Gastrocnemius medialis (tissue), 4 donors: ENCODE results near the gene TUBGCP4. TPM values are rescaled to one million over a fixed set of nuclear protein-coding genes. Genes with fewer than 3 reads are reported as not detected.
"Not testable (repeated sequence)": the region's sequence is repeated elsewhere in the genome, so short reads cannot be mapped to it uniquely, and the experiment has no call there.

Experiments used
- ATAC-seq, 2 donors: fragments of 150-250 bp; one replicate each; pipeline ENCODE4 v1.9.1; 2016
- DNase-seq, 2 donors: peaks; one replicate each; pipeline ENCODE4 v3.0.0-alpha.2; 2019
- H3K27ac ChIP-seq, 4 donors: fragments of 200-600 bp; sonication (generic); 1 replicate in 1 of 4; 2 replicates in 3 of 4; pipeline ENCODE4 v1.5.1; 2016 to 2018; ENCODE audit warnings: mild to moderate bottlenecking in 2 of 4, moderate library complexity in 1 of 4
- H3K27me3 ChIP-seq, 3 donors: fragments of 200-600 bp; sonication (generic) in 2 of 3; 1 replicate in 1 of 3; 2 replicates in 2 of 3; pipeline versions ENCODE4 v1.5.1 to v1.6.0; 2016 to 2019; ENCODE audit warnings: mild to moderate bottlenecking in 1 of 3, moderate library complexity in 1 of 3
- H3K36me3 ChIP-seq, 2 donors: fragments of 200-600 bp; sonication (generic) in 1 of 2; one replicate each; pipeline ENCODE4 v1.5.1; 2017 to 2018
- H3K4me1 ChIP-seq, 2 donors: fragments of 200-600 bp; sonication (generic) in 1 of 2; one replicate each; pipeline ENCODE4 v1.5.1; 2016 to 2017; ENCODE audit warnings: mild to moderate bottlenecking in 2 of 2
- H3K4me3 ChIP-seq, 4 donors: fragments of 200-600 bp; sonication (generic) in 3 of 4; 1 replicate in 1 of 4; 2 replicates in 3 of 4; pipeline ENCODE4 v1.5.1; 2016 to 2019; ENCODE audit warnings: mild to moderate bottlenecking in 2 of 4
- H3K9me3 ChIP-seq, 3 donors: fragments of 200-600 bp; sonication (generic) in 2 of 3; 1 replicate in 1 of 3; 2 replicates in 2 of 3; pipeline ENCODE4 v1.5.1; 2016 to 2019
- POLR2A ChIP-seq, 2 donors: fragments of 450-650 bp; IDR thresholded peaks; one replicate each; pipeline ENCODE4 v1.6.1; 2017; ENCODE audit warnings: antibody characterized with exemption in 2 of 2, mild to moderate bottlenecking in 2 of 2, moderate library complexity in 2 of 2
- in situ Hi-C, 4 donors: fragments of 200-750 bp; cut with MboI; loops; one replicate each; pipeline versions ENCODE4 v1.15.0 to v1.8.0; 2017; ENCODE audit warnings: low sequenced_read_pairs in 4 of 4
- intact Hi-C: fragments of 100-400 bp; cut with DNase I; formaldehyde crosslinking; loops from one replicate; pipeline ENCODE4 v1.15.1; 2023; ENCODE audit warnings: low total_unique reads
- total RNA-seq, 4 donors: library from RNA; depleted of rRNA; stranded (reverse); fragments of >200 nt; gene quantifications; one replicate each; pipeline versions ENCODE4 v1.1.0 to v1.2.3, GENCODE V29; 2016
- TF ChIP-seq, protein P1 (sequence below), 5 experiments: fragments of 450-650 bp in 3 of 5; fragments of 200-600 bp in 2 of 5; sonication (generic) in 2 of 5; IDR thresholded peaks in 4 of 5; conservative IDR thresholded peaks in 1 of 5; 1 replicate in 4 of 5; 2 replicates in 1 of 5; pipeline ENCODE4 v1.5.1; 2016 to 2019; ENCODE audit warnings: antibody characterized with exemption in 5 of 5, mild to moderate bottlenecking in 3 of 5, moderate library complexity in 3 of 5

The TUBGCP4 gene
- total RNA-seq, 4 donors from 2014 or later, result 13.6 to 16.1 (median 14.7) TPM

DNA sequence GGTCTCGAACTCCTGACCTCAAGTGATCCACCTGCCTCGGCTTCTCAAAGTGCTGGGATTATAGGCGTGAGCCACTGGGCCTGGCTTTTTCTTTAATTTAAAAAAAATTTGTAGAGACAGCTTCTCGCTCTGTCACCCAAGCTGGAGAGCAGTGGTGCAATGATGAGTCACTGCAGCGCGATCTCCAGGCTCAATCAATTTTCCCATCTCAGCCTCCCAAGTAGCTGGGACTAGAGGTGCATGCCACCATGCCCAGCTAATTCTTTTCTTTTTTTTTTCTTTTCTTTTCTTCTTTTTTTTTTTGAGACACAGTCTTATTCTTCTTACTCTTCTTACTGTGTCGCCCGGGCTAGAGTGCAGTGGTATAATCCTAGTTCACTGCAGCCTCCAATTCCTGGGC lies 19.8 kb downstream of the TUBGCP4 start:
- TF ChIP-seq, protein P1, sequence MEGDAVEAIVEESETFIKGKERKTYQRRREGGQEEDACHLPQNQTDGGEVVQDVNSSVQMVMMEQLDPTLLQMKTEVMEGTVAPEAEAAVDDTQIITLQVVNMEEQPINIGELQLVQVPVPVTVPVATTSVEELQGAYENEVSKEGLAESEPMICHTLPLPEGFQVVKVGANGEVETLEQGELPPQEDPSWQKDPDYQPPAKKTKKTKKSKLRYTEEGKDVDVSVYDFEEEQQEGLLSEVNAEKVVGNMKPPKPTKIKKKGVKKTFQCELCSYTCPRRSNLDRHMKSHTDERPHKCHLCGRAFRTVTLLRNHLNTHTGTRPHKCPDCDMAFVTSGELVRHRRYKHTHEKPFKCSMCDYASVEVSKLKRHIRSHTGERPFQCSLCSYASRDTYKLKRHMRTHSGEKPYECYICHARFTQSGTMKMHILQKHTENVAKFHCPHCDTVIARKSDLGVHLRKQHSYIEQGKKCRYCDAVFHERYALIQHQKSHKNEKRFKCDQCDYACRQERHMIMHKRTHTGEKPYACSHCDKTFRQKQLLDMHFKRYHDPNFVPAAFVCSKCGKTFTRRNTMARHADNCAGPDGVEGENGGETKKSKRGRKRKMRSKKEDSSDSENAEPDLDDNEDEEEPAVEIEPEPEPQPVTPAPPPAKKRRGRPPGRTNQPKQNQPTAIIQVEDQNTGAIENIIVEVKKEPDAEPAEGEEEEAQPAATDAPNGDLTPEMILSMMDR (IDR thresholded peaks at IDR 0.05 in 4 of 5, conservative IDR thresholded peaks at IDR 0.05 in 1 of 5), result no peak
- TF ChIP-seq POLR2A (IDR thresholded peaks at IDR 0.05), result no peak
- ATAC-seq (no peak), DNase-seq (no peak)
- intact Hi-C loops (no loop called here), in situ Hi-C loops (no loop called here)
- no peaks in the 10 kb centered on the region for H3K27me3 ChIP-seq
- no peaks in the 10 kb centered on the region for H3K4me1 ChIP-seq
- H3K4me3 ChIP-seq, result no peak overlapping the region
- no peaks in the 10 kb centered on the region for H3K9me3 ChIP-seq
- H3K27ac ChIP-seq, result no peak overlapping the region
- peaks cover 0 to 37% of the 10 kb centered on the region in 2 donors for H3K36me3 ChIP-seq

DNA sequence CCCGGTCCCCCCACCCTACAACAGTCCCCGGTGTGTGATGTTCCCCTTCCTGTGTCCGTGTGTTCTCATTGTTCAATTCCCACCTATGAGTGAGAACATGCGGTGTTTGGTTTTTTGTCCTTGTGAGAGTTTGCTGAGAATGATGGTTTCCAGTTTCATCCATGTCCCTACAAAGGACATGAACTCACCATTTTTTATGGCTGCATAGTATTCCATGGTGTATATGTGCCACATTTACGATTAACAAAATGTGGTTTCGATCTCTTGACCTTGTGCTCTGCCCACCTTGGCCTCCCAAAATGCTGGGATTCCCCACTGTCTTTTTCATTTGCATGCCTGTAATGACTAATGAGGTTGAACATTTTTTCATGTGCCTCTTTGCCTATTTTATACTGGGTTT lies 22.7 kb downstream of the TUBGCP4 start:
- H3K27me3 ChIP-seq, H3K9me3 ChIP-seq, H3K4me1 ChIP-seq, intact Hi-C loops, ATAC-seq, in situ Hi-C loops, H3K27ac ChIP-seq, H3K4me3 ChIP-seq, DNase-seq: not testable (repeated sequence)
- peaks cover 0 to 43% of the 10 kb centered on the region in 2 donors for H3K36me3 ChIP-seq

DNA sequence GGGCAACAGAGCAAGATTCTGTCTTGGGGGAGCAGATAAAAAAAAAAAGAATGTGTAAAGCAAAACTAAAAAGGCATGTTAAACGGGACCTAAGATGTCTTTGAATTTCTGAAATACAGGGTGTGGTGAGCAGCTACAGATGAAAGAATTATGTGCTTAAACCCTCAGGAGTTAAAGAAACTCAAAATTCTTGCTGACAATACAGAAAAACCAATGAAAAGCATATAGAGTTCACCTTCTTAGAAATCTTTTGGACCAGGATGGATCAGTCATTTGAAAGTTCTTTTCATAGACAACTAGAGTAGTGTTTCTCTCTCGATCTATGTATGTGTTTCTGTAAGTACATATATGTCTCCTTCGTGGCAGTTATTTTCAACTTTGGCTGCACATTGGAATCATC lies 31.4 kb downstream of the TUBGCP4 start:
- no peak overlapping the region for H3K4me3 ChIP-seq
- no peak for ATAC-seq
- H3K27me3 ChIP-seq, result no peaks in the 10 kb centered on the region
- no peaks in the 10 kb centered on the region for H3K4me1 ChIP-seq
- no peaks in the 10 kb centered on the region for H3K9me3 ChIP-seq
- in situ Hi-C loops (no loop called here), intact Hi-C loops (no loop called here)
- peaks cover 0 to 98% of the 10 kb centered on the region in 2 donors for H3K36me3 ChIP-seq
- TF ChIP-seq, protein P1 (IDR thresholded peaks at IDR 0.05 in 4 of 5, conservative IDR thresholded peaks at IDR 0.05 in 1 of 5), result no peak
- no peak for TF ChIP-seq POLR2A (IDR thresholded peaks at IDR 0.05)
- no peak overlapping the region for H3K27ac ChIP-seq
- no peak for DNase-seq

DNA sequence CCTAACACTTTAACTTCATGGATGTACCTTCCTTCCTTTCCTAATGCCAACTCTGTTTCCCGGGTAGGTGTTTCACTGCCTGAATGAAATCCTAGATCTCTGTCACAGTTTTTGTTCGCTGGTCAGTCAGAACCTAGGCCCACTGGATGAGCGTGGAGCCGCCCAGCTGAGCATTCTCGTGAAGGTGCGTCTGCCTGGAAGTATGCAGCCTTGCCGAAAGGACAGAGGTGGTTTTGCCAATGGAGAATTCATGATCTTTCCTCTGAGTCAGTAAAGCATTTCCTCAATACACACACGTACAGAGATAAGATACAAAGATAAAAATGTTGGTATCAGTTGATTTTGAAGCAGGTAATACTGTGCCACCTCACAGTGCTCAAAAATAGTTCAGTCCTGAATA lies 32.7 kb downstream of the TUBGCP4 start:
- in situ Hi-C loops (no loop called here), intact Hi-C loops (no loop called here)
- Histone ChIP-seq H3K4me3 (no peak overlapping the region), H3K4me1 (no peaks in the 10 kb centered on the region), H3K27me3 (no peaks in the 10 kb centered on the region), H3K9me3 (no peaks in the 10 kb centered on the region), H3K27ac (no peak overlapping the region), H3K36me3 (peaks cover 0 to 96% of the 10 kb centered on the region in 2 donors)
- DNase-seq (no peak), ATAC-seq (no peak)
- no peak for TF ChIP-seq POLR2A (IDR thresholded peaks at IDR 0.05)
- TF ChIP-seq, protein P1 (IDR thresholded peaks at IDR 0.05 in 4 of 5, conservative IDR thresholded peaks at IDR 0.05 in 1 of 5), result no peak

DNA sequence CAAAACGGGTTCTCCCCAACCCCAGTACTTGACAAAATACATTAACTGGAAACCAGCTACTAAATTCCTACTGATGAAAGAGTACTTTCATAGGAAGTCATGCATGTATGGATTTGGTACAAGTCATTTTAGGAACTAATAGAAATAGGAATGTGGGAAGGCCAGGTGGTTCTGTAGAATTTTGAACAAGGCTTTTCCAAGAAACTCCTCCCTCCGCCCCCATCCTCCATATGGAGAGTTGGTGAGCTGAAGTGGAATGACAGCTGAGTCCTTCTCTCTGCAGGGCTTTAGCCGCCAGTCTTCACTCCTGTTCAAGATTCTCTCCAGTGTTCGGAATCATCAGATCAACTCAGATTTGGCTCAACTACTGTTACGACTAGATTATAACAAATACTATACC lies 33.2 kb downstream of the TUBGCP4 start:
- Histone ChIP-seq H3K27me3 (no peaks in the 10 kb centered on the region), H3K9me3 (no peaks in the 10 kb centered on the region), H3K36me3 (peaks cover 0 to 96% of the 10 kb centered on the region in 2 donors), H3K27ac (no peak overlapping the region), H3K4me3 (no peak overlapping the region), H3K4me1 (no peaks in the 10 kb centered on the region)
- ATAC-seq, result no peak
- TF ChIP-seq POLR2A (IDR thresholded peaks at IDR 0.05), result no peak
- TF ChIP-seq, protein P1 (IDR thresholded peaks at IDR 0.05 in 4 of 5, conservative IDR thresholded peaks at IDR 0.05 in 1 of 5), result no peak
- in situ Hi-C loops, result no loop called here
- intact Hi-C loops, result no loop called here
- DNase-seq, result no peak
